Measurements from ENCODE around the gene CPT1C.

GRCh38 chr19:49664171-49665035, 26.5 kb upstream of the CPT1C start:
- TF ChIP-seq YY1 (IDR thresholded peaks at IDR 0.05; ENCODE audit: insufficient read depth, insufficient read length) = no peak
- TF ChIP-seq ZNF274 (IDR thresholded peaks at IDR 0.05; ENCODE audit: low read depth, low read length) = no peak
- TF ChIP-seq SUZ12 (IDR thresholded peaks at IDR 0.05; ENCODE audit: extremely low read depth, insufficient read depth, insufficient read length) = no peak
